Body of pancreas (tissue), 4 donors: ENCODE measurements around the gene RWDD1.

Experiments
- CTCF ChIP-seq, 7 experiments: fragments of 450-650 bp in 4 of 7; fragments of 200-600 bp in 3 of 7; sonication (generic) in 3 of 7; IDR thresholded peaks; one replicate each; pipeline ENCODE4 v1.5.1; 2016 to 2019; ENCODE audit warnings: antibody characterized with exemption in 7 of 7
- POLR2A ChIP-seq, 3 donors: fragments of 450-650 bp; IDR thresholded peaks; one replicate each; pipeline ENCODE4 v1.6.1; 2016; ENCODE audit warnings: antibody characterized with exemption in 3 of 3, mild to moderate bottlenecking in 2 of 3

GRCh38 chr6:116556065-116556464 lies 15.2 kb upstream of the RWDD1 start:
- TF ChIP-seq POLR2A (IDR thresholded peaks at IDR 0.05) (no peak), CTCF (IDR thresholded peaks at IDR 0.05) (no peak)
